Pulmonary artery endothelial cell (primary cell): ENCODE data around the gene PAXX. TPM values are rescaled to one million over a fixed set of nuclear protein-coding genes. Genes with fewer than 3 reads are reported as not detected.

Experiments
- DNase-seq: peaks from one replicate; pipeline ENCODE4 v3.0.0-alpha.2; 2011; ENCODE audit warnings: low read depth, low spot score
- total RNA-seq: library from RNA; depleted of rRNA; stranded (reverse); fragments of >200 nt; gene quantifications from 2 replicates; pipeline ENCODE4 v1.2.3, GENCODE V29; 2014

Gene PAXX
- total RNA-seq, 1 donor from 2014 or later: 17.8 TPM

GRCh38 chr9:136980669-136981478, 11.3 kb upstream of the PAXX start:
- no peak for DNase-seq

GRCh38 chr9:136981588-136982231, 10.5 kb upstream of the PAXX start:
- no peak for DNase-seq

- no peak for DNase-seq
These were observed 9.8 kb upstream of the PAXX start, which contains the start of gene LCNL1 for GRCh38 chr9:136982232-136983051. Gene LCNL1 (plus strand): TSS chr9:136982993. CDS start chr9:136983587, 594 bp downstream.

GRCh38 chr9:136983167-136983566, 9.1 kb upstream of the PAXX start:
- no peak for DNase-seq

GRCh38 chr9:136983656-136984314, 8.4 kb upstream of the PAXX start:
- no peak for DNase-seq

- no peak for DNase-seq
These were observed 7.7 kb upstream of the PAXX start for GRCh38 chr9:136984464-136985026.

GRCh38 chr9:136985027-136985602, 7.1 kb upstream of the PAXX start:
- DNase-seq: no peak

GRCh38 chr9:136985853-136986252, 6.4 kb upstream of the PAXX start:
- DNase-seq: no peak

GRCh38 chr9:136988872-136989271, 3.4 kb upstream of the PAXX start:
- no peak for DNase-seq

GRCh38 chr9:136990242-136990911, 1.8 kb upstream of the PAXX start:
- DNase-seq: no peak

- DNase-seq: no peak
These were observed 672 bp downstream of the PAXX start for GRCh38 chr9:136992819-136993369.

GRCh38 chr9:136994180-136994887, 2.1 kb downstream of the PAXX start:
- no peak for DNase-seq

- no peak for DNase-seq
These were observed 2.6 kb downstream of the PAXX start for GRCh38 chr9:136994888-136995230.

GRCh38 chr9:136995362-136995761, 3.1 kb downstream of the PAXX start:
- no peak for DNase-seq

- DNase-seq: no peak
These were observed 3.6 kb downstream of the PAXX start for GRCh38 chr9:136995772-136996311.

- no peak for DNase-seq
These were observed 4.4 kb downstream of the PAXX start, which contains the start of gene CLIC3 for GRCh38 chr9:136996361-136997292. Gene CLIC3 (minus strand): TSS chr9:136996568. CDS start chr9:136996543, 25 bp downstream.

GRCh38 chr9:136997371-136997770, 5.1 kb downstream of the PAXX start:
- DNase-seq: no peak

GRCh38 chr9:136997830-136998234, 5.6 kb downstream of the PAXX start:
- no peak for DNase-seq
